NCI-H2227 treated with DMSO at 0.1 percent for 48 hours (cell line): ENCODE results near the gene UXS1.
A peak's percentile ranks its signal among the peaks of the same experiment; 100 is the strongest.

ENCODE experiments used
- DNase-seq: peaks from one replicate; lab custom pipeline; 2025; lab: John Stamatoyannopoulos, UW

The UXS1 gene

GRCh38 chr2:106109675-106110424 lies 84.3 kb downstream of the UXS1 start:
- DNase-seq = no peak

- no peak for DNase-seq
Observed at GRCh38 chr2:106108791-106109190, 85.3 kb downstream of the UXS1 start.

- no peak for DNase-seq
Observed at GRCh38 chr2:106108351-106108750, 85.8 kb downstream of the UXS1 start.

- DNase-seq = no peak
Observed at GRCh38 chr2:106107509-106108131, 86.5 kb downstream of the UXS1 start.

- no peak for DNase-seq
Observed at GRCh38 chr2:106106622-106107508, 87.2 kb downstream of the UXS1 start.

- no peak for DNase-seq
Observed at GRCh38 chr2:106105151-106105922, 88.8 kb downstream of the UXS1 start.

- DNase-seq = peak; percentile 60
Observed at GRCh38 chr2:106104332-106105062, 89.6 kb downstream of the UXS1 start.

- DNase-seq = no peak
Observed at GRCh38 chr2:106099691-106100090, 94.4 kb downstream of the UXS1 start.

- no peak for DNase-seq
Observed at GRCh38 chr2:106098664-106099063, 95.4 kb downstream of the UXS1 start.

GRCh38 chr2:106098081-106098480 lies 96.0 kb downstream of the UXS1 start:
- DNase-seq = no peak

- no peak for DNase-seq
Observed at GRCh38 chr2:106097038-106098000, 96.8 kb downstream of the UXS1 start.

GRCh38 chr2:106096299-106097037 lies 97.6 kb downstream of the UXS1 start:
- DNase-seq = no peak

GRCh38 chr2:106095478-106096298 lies 98.4 kb downstream of the UXS1 start:
- DNase-seq = no peak

- no peak for DNase-seq
Observed at GRCh38 chr2:106094131-106094841, 99.8 kb downstream of the UXS1 start.

GRCh38 chr2:106090916-106091618 lies 103.0 kb downstream of the UXS1 start:
- DNase-seq = no peak

- no peak for DNase-seq
Observed at GRCh38 chr2:106089611-106090010, 104.5 kb downstream of the UXS1 start.
